ENCODE data around the gene COL6A1.

Gene COL6A1

DNA sequence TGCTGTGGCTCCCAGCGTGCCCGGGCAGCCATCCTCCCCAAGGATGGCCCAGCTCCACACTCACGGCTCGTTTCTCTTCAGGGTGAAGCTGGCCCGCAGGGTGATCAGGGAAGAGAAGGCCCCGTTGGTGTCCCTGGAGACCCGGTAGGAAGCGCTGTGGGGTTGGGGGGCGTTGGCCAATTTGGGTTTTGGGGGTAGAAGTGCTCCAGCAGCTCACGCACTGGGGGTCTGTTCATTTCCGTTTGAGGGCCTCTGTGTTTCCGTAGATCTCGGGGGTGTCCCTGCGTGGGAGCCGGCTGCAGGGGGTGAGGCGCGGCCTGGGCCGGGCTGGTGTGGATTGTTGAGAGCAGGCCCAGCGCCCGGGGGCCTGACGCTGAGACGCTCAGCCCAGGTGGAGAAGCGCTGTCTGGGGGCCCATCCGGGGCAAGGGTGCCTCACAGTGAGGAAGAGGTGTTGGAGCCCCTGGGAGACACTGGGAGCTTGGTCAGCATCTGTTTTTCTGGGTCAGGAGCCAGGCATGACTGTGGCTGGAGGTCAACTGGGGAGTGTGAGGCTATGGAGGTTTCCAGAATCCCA, 12.6 kb downstream of the COL6A1 start:
- no peak for DNase-seq (ENCODE audit: low spot score)

DNA sequence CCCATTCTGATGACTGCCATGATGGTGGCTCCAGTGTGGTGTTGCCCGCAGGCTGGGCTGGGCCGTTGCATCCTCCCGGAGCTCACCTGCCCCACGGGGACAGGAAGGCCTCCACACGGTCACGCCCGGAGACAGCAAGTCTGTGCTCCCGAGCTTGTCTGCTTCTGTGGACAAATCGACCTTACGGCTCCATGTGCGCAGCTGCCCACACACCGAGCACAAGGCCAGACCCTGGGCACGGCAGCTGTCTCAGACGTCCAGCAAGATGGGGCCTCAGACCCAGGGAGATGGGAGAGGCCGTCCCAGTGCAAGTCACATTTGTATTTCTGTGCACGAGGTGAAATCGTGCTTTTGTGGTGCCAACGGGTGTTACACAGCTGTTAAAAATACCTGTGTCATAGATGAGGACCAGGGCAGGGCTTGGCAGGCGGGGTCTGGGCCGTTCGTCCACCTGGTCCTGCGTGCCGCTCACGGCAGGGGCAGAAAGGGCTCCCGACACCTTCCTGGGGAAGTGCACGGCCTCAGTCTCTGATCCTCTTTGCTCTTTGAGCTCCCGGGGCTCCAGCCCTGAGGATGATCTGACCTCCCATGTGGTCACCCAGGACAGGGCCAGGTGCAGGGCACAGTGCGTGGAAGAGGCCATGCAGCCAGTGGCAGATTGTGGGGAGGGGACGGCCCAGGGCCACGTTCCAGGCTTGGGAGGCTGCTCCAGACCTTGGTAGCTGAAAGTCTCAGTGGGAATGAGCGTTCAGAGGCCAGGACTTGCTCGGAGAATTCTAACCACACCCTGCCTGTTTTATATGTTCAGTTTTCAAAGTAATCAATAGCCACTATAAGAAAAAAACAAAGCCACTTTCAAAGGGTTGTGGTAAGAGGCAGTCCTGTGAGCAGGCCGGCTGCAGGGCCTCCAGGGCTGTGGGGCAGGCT, 13.5 kb downstream of the COL6A1 start:
- no peak for DNase-seq (ENCODE audit: low spot score)

DNA sequence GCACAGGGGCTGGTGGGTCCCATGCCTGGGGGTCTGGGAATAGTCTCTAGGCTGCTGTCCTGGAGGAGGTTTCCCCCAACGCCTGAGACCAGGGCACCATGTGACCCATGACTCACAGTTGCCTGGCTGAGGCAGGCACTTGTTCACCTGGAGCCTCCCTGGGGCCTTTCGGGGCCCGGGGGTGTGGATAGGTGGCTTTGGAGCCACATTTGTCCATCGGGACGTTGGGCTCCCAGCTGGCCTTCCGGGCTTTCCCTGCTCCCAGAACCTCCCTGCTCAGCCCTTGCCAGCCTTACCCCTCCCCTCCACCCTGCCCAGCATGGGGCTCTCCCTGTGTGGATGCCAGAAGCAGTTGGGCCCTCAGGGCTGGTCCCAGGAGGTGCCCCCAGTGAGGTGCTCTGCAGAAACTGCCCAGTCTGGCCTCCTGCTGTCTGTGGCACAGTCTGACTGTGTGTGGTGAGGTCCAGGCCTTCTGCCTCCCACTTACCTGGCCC, 14.2 kb downstream of the COL6A1 start:
- DNase-seq (ENCODE audit: low spot score), result no peak

DNA sequence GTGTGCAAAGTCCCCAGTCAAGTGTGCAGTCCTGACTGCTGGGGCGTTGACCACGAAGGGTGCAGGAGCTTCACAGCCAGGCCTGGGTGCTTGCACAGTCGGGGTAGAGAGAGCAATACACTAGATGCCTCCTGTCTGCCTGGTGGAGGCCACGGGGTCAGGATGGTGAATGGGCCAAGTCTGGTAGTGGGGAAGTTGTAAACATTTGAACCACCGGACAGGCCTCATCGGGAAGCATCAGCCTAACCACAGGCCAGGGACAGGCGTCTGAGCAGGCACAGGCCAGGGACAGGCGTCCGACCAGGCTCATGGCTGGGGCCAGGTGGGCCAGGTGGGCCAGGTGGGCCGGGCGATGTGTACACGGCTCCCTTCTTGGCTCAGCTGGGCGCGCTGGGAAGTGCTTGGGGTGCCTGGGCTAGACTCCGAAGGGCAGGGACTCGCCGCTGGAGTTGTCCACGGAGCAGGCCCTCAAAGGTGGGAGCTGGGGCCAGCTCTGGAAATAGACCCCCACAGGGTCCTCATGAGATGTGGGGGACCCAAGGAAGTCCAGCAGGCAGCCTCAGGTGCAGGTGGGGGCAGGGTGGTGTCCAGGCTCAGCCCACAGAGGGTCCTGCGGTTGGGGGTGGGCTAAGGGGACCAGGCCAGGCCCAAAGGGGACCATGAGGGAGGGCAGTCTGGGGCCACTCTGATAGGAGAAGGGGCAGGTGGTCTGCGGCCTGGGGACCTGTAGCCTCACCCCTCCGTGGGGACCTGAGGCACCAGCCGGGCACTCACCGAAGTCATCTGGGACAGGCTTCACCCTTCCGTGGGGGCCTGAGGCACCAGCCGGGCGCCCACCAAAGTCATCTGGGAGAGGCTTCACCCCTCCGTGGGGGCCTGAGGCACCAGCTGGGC, 15.0 kb downstream of the COL6A1 start:
- no peak for DNase-seq (ENCODE audit: low spot score)

DNA sequence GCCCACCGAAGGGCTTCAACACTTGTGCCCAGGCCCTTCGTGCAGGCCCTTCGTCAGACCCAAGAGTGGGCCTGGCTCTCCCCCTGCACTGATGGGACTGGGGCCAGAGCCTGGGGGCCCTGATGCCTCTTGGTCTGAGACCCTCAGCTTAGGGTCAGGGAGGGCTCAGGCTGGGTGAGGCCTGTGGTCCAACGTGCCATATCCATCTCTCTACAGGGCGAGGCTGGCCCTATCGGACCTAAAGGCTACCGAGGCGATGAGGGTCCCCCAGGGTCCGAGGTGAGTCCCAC, 15.6 kb downstream of the COL6A1 start:
- DNase-seq (ENCODE audit: low spot score), result no peak

DNA sequence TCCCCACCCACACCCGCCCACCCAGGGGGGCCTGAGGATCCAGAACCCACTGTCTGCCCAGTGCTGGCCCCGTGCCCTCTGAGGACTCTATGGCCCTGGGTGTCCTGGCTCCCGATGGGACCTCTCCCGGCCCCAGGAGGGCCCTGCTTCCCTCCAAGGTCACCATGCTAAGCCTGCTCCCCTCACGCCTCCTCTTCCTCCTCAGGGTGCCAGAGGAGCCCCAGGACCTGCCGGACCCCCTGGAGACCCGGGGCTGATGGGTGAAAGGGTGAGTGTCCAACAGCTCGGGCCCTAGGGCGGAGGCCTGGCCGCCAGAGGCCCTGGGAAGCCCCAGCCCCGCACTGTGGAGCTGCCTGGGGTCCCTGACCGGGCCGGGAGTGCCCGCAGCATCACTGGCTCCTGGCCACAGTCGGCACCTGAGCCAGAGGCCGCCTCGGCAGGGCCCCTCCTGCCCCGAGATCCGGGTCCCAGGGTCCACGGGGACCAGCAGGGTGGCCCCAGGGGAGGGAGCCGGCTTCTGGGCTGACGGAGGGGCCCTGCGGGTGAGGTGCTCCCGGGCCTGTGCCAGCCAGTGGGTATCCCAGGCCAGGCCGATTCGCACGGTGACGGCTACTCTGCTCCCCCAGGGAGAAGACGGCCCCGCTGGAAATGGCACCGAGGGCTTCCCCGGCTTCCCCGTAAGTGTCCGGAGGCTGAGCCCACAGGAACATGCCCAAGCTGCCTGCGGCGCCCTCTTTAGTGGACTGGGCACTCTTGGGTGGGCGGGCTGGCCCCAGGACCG, 16.1 kb downstream of the COL6A1 start:
- no peak for DNase-seq (ENCODE audit: low spot score)

DNA sequence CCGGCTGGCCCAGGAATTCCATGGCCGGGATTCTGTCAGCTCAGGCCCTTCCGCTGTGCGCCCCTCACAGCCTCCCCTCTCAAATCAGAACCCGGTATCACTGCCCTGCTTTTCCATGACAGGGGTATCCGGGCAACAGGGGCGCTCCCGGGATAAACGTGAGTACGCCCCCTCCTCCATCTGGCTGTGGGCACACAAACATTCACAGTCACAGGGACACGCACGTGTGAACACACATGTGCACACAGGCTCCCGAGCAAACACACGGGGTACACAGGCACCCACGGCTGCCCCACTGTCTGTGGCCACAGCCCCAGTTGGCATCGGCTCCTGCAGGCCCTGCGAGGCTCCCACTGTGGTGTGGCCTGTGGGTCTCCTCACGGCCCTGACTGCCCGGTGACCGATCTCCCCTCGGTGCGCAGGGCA, 16.7 kb downstream of the COL6A1 start:
- no peak for DNase-seq (ENCODE audit: low spot score)

DNA sequence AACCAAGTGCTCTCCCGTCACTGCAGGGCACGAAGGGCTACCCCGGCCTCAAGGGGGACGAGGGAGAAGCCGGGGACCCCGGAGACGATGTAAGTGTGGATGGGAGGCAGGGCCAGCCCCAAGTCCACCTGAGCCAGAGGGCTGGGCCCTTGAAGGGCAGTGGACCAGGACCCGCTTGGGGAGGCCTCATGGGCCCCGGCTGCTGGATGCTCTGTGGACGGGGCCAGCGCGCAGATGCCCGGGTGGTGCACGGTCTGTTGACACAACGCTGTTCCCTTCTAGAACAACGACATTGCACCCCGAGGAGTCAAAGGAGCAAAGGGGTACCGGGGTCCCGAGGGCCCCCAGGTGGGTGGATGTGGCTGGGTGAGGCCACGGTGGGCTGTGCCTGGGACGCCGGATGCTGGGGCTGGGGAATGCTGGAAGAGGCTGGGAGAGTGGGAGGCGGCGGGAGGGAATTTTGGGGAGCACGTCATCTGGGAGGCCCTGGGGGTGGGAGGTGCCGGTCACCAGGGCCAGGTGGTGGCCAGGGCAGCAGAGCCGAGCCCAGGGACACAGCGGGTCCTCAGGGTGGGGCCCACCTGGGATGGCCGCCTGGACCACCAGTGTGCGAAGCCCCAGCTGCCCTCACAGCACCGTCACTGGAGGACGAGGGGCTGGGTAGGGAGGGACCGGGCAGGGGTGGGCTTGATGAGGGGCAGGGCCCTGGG, 17.5 kb downstream of the COL6A1 start:
- DNase-seq (ENCODE audit: low spot score), result no peak

DNA sequence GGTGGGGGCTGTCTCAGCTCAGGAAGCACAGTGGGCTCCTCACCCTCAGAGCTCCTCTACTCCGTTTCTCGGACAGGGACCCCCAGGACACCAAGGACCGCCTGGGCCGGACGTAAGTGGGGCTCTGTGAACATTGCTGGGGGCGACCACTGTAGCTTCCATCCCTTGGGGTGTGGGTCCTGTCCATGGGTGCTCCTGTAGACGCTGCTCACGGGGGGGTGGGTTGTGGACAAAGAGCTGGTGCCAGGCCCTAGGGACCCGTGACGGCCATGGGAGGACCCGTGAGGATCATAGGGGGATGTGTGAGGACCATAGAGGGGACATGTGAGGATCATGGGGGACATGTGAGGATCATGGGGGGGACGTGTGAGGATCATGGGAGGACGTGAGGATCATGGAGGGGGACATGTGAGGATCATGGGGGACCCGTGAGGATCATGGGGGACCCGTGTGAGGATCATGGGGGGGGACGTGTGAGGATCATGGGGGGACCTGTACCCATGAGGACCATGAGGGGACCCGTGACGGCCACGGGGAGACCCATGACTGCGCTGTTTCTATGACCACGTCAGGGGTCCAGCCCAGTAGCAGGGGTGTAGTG, 18.1 kb downstream of the COL6A1 start:
- no peak for DNase-seq (ENCODE audit: low spot score)

DNA sequence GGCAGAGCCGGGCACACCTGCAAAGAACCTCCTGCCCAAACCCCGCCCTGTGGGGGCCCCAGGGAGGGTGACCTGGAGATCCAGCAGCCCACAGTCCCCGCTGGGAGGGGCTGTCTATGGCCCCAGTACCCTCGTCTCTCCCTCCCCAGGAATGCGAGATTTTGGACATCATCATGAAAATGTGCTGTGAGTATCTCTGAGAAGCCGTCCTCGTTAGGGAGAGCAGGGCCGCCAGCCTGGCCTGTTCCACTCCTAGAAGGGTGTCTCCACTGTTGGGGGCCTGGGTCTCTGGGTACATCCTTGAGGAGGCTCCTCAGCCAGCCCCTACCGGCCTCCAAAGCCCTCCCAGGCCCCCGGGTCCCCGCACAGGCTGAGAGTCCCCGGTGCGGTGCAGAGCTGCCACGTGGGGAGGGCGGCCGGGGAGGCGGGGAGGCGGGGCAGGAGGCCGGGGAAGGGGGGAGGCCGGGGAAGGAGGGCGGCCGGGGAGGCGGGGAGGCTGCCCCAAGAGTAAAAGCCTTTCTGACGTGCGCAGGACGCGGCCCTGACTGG, 18.7 kb downstream of the COL6A1 start:
- no peak for DNase-seq (ENCODE audit: low spot score)

DNA sequence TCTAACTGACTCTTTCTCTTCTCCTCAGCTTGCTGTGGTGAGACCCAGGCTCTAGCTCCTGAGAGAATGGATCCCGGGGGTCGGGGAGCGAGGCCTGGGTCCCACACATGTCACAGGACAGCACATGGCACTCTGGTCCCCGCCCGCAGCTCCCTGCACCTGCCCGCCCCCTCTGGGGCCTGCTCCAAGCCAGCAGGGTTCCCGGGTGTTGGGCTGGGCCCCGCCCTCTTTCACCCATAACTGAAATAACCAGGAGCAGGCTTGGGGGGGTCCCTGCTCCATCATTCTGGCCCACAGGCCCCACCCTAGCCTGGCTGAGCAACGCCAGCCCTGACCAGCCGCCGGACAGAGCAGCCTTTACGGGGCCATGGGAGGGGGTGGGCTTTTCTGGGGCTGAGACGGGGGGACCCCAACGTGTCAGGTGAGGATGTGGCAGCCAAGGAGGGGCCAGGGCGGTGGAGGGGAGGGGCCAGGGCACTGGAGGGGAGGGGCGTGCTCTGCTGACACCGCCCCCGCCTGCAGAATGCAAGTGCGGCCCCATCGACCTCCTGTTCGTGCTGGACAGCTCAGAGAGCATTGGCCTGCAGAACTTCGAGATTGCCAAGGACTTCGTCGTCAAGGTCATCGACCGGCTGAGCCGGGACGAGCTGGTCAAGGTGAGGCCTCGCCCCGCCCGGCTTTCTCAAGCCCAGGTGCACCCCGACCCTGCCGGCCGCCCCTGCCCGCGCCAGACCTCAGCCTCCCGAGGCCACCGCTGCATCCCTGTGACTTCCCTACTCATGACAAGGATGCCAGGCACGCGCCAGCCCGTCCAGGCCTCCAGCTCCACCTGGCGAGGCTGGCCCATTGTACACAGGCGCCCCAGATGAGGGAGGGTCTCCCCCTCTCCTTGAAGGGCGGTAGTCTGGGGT, 19.4 kb downstream of the COL6A1 start:
- no peak for DNase-seq (ENCODE audit: low spot score)

DNA sequence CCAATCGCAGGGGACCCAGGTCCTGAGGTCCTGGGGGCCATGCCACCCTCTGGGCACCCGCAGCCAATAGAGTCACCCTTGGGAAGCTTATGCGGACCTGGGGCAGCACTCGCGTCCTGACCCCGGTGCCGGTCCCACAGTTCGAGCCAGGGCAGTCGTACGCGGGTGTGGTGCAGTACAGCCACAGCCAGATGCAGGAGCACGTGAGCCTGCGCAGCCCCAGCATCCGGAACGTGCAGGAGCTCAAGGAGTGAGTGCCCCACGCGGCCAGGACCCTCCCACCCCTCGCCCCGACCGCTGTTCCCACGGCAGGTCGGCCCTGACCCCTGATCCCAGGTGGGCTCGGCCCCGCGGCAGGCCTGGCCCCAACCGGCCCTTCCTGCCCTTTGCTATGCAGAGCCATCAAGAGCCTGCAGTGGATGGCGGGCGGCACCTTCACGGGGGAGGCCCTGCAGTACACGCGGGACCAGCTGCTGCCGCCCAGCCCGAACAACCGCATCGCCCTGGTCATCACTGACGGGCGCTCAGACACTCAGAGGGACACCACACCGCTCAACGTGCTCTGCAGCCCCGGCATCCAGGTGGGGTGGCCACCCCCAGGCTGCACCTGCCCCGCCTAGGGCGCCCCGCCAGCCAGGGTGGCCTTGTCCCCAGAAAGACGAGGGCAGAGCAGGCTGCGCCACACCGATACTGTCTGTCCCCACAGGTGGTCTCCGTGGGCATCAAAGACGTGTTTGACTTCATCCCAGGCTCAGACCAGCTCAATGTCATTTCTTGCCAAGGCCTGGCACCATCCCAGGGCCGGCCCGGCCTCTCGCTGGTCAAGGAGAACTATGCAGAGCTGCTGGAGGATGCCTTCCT, 20.5 kb downstream of the COL6A1 start:
- DNase-seq (ENCODE audit: low spot score), result no peak

DNA sequence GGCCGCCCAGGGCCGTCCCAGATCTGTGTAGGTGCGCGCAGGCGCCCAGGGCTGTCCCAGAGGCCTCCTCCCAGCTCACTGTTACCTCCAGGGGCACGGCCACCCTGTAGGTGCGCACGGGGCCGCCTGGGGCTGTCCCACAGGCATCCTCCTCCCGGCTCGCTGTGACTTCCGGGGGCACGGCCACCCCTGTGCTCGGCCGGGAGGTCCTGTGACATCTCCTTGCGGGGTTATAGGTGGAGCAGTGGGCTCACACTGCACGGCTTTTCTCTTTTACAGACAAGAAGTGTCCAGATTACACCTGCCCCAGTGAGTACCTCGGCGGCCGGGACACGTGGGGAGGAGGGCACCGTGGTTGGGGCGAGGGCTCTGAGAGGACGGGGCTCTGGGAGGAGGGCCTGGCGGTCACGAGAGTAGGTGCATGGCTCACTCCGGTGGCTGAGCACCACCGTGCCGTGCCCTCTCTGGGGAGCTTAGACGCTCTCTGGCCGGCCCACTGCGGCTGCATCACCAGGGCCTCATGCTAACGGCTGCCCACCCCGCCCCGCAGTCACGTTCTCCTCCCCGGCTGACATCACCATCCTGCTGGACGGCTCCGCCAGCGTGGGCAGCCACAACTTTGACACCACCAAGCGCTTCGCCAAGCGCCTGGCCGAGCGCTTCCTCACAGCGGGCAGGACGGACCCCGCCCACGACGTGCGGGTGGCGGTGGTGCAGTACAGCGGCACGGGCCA, 21.4 kb downstream of the COL6A1 start:
- no peak for DNase-seq (ENCODE audit: low spot score)

DNA sequence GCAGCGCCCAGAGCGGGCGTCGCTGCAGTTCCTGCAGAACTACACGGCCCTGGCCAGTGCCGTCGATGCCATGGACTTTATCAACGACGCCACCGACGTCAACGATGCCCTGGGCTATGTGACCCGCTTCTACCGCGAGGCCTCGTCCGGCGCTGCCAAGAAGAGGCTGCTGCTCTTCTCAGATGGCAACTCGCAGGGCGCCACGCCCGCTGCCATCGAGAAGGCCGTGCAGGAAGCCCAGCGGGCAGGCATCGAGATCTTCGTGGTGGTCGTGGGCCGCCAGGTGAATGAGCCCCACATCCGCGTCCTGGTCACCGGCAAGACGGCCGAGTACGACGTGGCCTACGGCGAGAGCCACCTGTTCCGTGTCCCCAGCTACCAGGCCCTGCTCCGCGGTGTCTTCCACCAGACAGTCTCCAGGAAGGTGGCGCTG, 22.0 kb downstream of the COL6A1 start:
- no peak for DNase-seq (ENCODE audit: low spot score)

DNA sequence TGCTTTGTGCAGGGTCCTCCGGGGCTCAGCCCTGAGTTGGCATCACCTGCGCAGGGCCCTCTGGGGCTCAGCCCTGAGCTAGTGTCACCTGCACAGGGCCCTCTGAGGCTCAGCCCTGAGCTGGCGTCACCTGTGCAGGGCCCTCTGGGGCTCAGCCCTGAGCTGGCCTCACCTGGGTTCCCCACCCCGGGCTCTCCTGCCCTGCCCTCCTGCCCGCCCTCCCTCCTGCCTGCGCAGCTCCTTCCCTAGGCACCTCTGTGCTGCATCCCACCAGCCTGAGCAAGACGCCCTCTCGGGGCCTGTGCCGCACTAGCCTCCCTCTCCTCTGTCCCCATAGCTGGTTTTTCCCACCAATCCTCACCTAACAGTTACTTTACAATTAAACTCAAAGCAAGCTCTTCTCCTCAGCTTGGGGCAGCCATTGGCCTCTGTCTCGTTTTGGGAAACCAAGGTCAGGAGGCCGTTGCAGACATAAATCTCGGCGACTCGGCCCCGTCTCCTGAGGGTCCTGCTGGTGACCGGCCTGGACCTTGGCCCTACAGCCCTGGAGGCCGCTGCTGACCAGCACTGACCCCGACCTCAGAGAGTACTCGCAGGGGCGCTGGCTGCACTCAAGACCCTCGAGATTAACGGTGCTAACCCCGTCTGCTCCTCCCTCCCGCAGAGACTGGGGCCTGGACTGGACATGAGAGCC, 22.7 kb downstream of the COL6A1 start:
- no peak for DNase-seq (ENCODE audit: low spot score)

DNA sequence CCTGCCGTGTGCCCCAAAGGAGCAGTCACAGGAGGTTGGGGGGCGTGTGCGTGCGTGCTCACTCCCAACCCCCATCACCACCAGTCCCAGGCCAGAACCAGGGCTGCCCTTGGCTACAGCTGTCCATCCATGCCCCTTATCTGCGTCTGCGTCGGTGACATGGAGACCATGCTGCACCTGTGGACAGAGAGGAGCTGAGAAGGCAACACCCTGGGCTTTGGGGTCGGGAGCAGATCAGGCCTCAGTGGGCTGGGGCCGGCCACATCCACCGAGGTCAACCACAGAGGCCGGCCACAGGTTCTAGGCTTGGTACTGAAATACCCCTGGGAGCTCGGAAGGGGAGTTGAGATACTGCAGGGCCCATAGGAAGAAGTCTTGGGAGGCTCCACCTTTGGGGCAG, 23.5 kb downstream of the COL6A1 start:
- no peak for DNase-seq (ENCODE audit: low spot score)

DNA sequence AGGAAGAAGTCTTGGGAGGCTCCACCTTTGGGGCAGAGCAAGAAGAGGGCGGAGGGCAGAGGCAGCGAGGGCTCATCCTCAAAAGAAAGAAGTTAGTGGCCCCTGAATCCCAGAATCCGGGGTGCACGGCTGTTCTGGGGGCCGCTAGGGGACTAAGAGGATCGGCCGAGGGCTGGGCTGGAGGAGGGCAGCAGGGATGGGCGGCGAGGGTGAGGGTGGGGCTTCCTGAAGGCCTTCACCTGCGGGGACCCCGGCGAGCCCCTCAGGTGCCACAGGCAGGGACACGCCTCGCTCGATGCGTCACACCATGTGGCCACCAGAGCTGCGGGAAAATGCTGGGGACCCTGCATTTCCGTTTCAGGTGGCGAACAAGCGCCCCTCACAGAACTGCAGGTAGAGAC, 23.9 kb downstream of the COL6A1 start:
- DNase-seq (ENCODE audit: low spot score), result no peak

Data from AG08396 (cell line).